A549 (cell line): ENCODE results near the gene DCAF7. TPM values are rescaled to one million over a fixed set of nuclear protein-coding genes. Genes with fewer than 3 reads are reported as not detected.

ENCODE experiments used
- ATAC-seq, 2 experiments: fragments of 200-7000 bp in 1 of 2; fragments of >200 bp in 1 of 2; cut with Nextera tagmentation in 1 of 2; cut with Tn5 transposase in 1 of 2; 3 replicates each; pipeline versions ENCODE4 v1.8.0 to v1.9.1; 2018 to 2020; ENCODE audit warnings: mild to moderate bottlenecking in 1 of 2, moderate library complexity in 1 of 2
- CTCF ChIA-PET: fragments of 300-600 bp; sonication (Branson Sonifier 250); formaldehyde crosslinking; extraction: SDS; loops from one replicate; lab custom pipeline; 2021; ENCODE audit warnings: antibody characterized with exemption, inconsistent platforms; lab: Yijun Ruan, JAX
- POLR2A ChIA-PET: fragments of 350-600 bp; formaldehyde crosslinking; extraction: SDS; loops from one replicate; lab custom pipeline; 2021; ENCODE audit warnings: antibody characterized with exemption, inconsistent platforms; lab: Yijun Ruan, JAX
- DNase-seq, 2 experiments: peaks; one replicate each; pipeline versions ENCODE4 v3.0.0 to v3.0.0-alpha.2; 2011 to 2016; ENCODE audit warnings: low read depth in 1 of 2, low spot score in 1 of 2
- FAIRE-seq: peaks from 2 replicates; lab custom pipeline; 2011; peaks lifted over from hg19 to GRCh38; lab: Jason Lieb, UNC
- H3K27ac ChIP-seq, 2 experiments: fragments of >200 bp; sonication (Bioruptor Twin); formaldehyde crosslinking; 3 replicates each; pipeline ENCODE4 v1.5.1; 2016 to 2017
- H3K4me1 ChIP-seq: fragments of >200 bp; sonication (Bioruptor Twin); formaldehyde crosslinking; 3 replicates; pipeline ENCODE4 v1.6.1; 2016
- H3K4me2 ChIP-seq: fragments of >200 bp; sonication (Bioruptor Twin); formaldehyde crosslinking; 3 replicates; pipeline ENCODE4 v1.6.1; 2016
- H3K4me3 ChIP-seq: fragments of >200 bp; sonication (Bioruptor Twin); formaldehyde crosslinking; 3 replicates; pipeline ENCODE4 v1.5.1; 2016
- H3K9me3 ChIP-seq: fragments of >200 bp; sonication (Bioruptor Twin); formaldehyde crosslinking; 3 replicates; pipeline ENCODE4 v1.6.1; 2016
- BCL3 ChIP-seq: fragments of >200 bp; sonication (Bioruptor Twin); formaldehyde crosslinking; IDR thresholded peaks from 3 replicates; pipeline ENCODE4 v1.6.1; 2016
- CEBPB ChIP-seq, 2 experiments: fragments of >200 bp in 1 of 2; sonication (Bioruptor Twin) in 1 of 2; formaldehyde crosslinking in 1 of 2; IDR thresholded peaks; 2 replicates each; pipeline ENCODE4 v1.6.1; 2012 to 2016
- CTCF ChIP-seq: fragments of >200 bp; sonication (Bioruptor Twin); formaldehyde crosslinking; IDR thresholded peaks from 3 replicates; pipeline ENCODE4 v1.5.1; 2016
- EHF ChIP-seq: fragments of 250-450 bp; sonication (Bioruptor Pico); IDR thresholded peaks from 2 replicates; pipeline ENCODE4 v1.5.0; 2020; ENCODE audit warnings: mild to moderate bottlenecking
- EHMT2 ChIP-seq: fragments of 200-600 bp; sonication (generic); IDR thresholded peaks from 2 replicates; pipeline ENCODE4 v1.6.1; 2016; ENCODE audit warnings: antibody characterized with exemption, low read depth, mild to moderate bottlenecking, moderate library complexity
- ESRRA ChIP-seq: fragments of 150-350 bp; IDR thresholded peaks from 2 replicates; pipeline ENCODE4 v1.6.1; 2014; ENCODE audit warnings: mild to moderate bottlenecking, low read length, borderline replicate concordance
- FOSL2 ChIP-seq, 2 experiments: fragments of 450-650 bp in 1 of 2; fragments of >200 bp in 1 of 2; sonication (Bioruptor Twin) in 1 of 2; formaldehyde crosslinking; IDR thresholded peaks; 2 replicates each; pipeline versions ENCODE4 v1.5.0 to v1.6.1; 2016 to 2020; ENCODE audit warnings: mild to moderate bottlenecking in 1 of 2, moderate library complexity in 1 of 2
- HDAC2 ChIP-seq: fragments of 200-600 bp; sonication (generic); IDR thresholded peaks from 2 replicates; pipeline ENCODE4 v1.6.1; 2016
- HEYL ChIP-seq: fragments of 250-450 bp; sonication (Bioruptor Pico); IDR thresholded peaks from 2 replicates; pipeline ENCODE4 v1.8.0; 2021; ENCODE audit warnings: mild to moderate bottlenecking, moderate library complexity
- JUN ChIP-seq, 2 experiments: fragments of >200 bp; sonication (Bioruptor Twin); formaldehyde crosslinking; IDR thresholded peaks; 2 replicates in 1 of 2; 3 replicates in 1 of 2; pipeline ENCODE4 v1.6.1; 2016 to 2017
- JUNB ChIP-seq: fragments of >200 bp; sonication (Bioruptor Twin); formaldehyde crosslinking; IDR thresholded peaks from 2 replicates; pipeline ENCODE4 v1.6.1; 2016
- KDM5A ChIP-seq: fragments of 200-600 bp; sonication (generic); IDR thresholded peaks from 2 replicates; pipeline ENCODE4 v1.6.1; 2016; ENCODE audit warnings: antibody characterized with exemption, mild to moderate bottlenecking
- POLR2AphosphoS2 ChIP-seq: conservative IDR thresholded peaks from 2 replicates; pipeline ENCODE4 v1.6.1; 2012; ENCODE audit warnings: low read length, improper control_type of control experiment, inconsistent platforms
- RCOR1 ChIP-seq: fragments of 150-350 bp; IDR thresholded peaks from 2 replicates; pipeline ENCODE4 v1.6.1; 2014; ENCODE audit warnings: antibody characterized with exemption, low read length, low read depth
- REST ChIP-seq: fragments of 200-600 bp; sonication (generic); IDR thresholded peaks from 2 replicates; pipeline ENCODE4 v1.6.1; 2016; ENCODE audit warnings: antibody characterized with exemption, mild to moderate bottlenecking, moderate library complexity
- USF2 ChIP-seq: fragments of 450-650 bp; IDR thresholded peaks from 2 replicates; pipeline ENCODE4 v1.6.1; 2014; ENCODE audit warnings: antibody characterized with exemption
- ZC3H11A ChIP-seq: fragments of 450-650 bp; IDR thresholded peaks from 2 replicates; pipeline ENCODE4 v1.6.1; 2014; ENCODE audit warnings: antibody characterized with exemption, mild to moderate bottlenecking
- WGBS: methylation state at CpG from one replicate; pipeline ENCODE4 v1.1.6; 2017; ENCODE audit errors: missing lambda C conversion rate; 5-methylcytosine and 5-hydroxymethylcytosine counted together
- polyA plus RNA-seq, 4 experiments: library from polyadenylated mRNA; depleted of rRNA in 3 of 4; stranded (reverse); fragments of >200 nt; fragmentation: RNase III in 1 of 4; extraction: RNeasy Plus Mini Kit Qiagen cat#74134 plus additional on column Dnase treatment in 1 of 4; gene quantifications; 2 replicates in 3 of 4; 3 replicates in 1 of 4; pipeline ENCODE4 v1.2.3, GENCODE V29; 2011 to 2017

Gene DCAF7
- polyA plus RNA-seq, 2 of the 4 experiments (the other 2 are of a cell fraction), result 37.9 to 51.4 TPM

- TF ChIP-seq JUNB, result no peak
- no peak for TF ChIP-seq CEBPB (IDR thresholded peaks at IDR 0.05)
Observed at GRCh38 chr17:63514974-63515373, 35.3 kb upstream of the DCAF7 start (continued).

GRCh38 chr17:63515426-63515825 is 34.9 kb upstream of the DCAF7 start:
- TF ChIP-seq EHF (CRISPR knock-in tag), result no peak
- no peak for TF ChIP-seq HDAC2
- no peak for TF ChIP-seq EHMT2
- TF ChIP-seq USF2, result no peak
- TF ChIP-seq CTCF, result no peak
- TF ChIP-seq ESRRA, result no peak
- TF ChIP-seq JUN (IDR thresholded peaks at IDR 0.05), result no peak
- TF ChIP-seq RCOR1, result no peak
- no peak for TF ChIP-seq FOSL2 (IDR thresholded peaks at IDR 0.05)
- no peak for TF ChIP-seq FOSL2 (CRISPR knock-in tag; IDR thresholded peaks at IDR 0.05)
- TF ChIP-seq KDM5A, result no peak
- no peak for TF ChIP-seq REST
- TF ChIP-seq POLR2AphosphoS2, result no peak
- no peak for TF ChIP-seq HEYL (CRISPR knock-in tag)
- no peak for TF ChIP-seq ZC3H11A
- no peak for TF ChIP-seq BCL3
- Histone ChIP-seq H3K27ac (no peak overlapping the region), H3K4me3 (no peak overlapping the region), H3K4me1 (peaks cover 3% of the 10 kb centered on the region), H3K9me3 (no peaks in the 10 kb centered on the region), H3K4me2 (no peak overlapping the region)
- ATAC-seq (no peak), FAIRE-seq (no peak), DNase-seq (no peak)
- POLR2A ChIA-PET, result no interaction called here
- 7% methylated on average over 1 of the region's 1 CpG for WGBS
- CTCF ChIA-PET, result interaction anchor here (0.8 to 3.0 kb wide), 7 partner anchors 12 to 96 kb away, joined by 3 to 14 read pairs (median 3); no protein-coding TSS in a partner anchor
